SK-N-MC (cell line): ENCODE results near the gene GPC6.

ENCODE experiments used
- EZH2 ChIP-seq: fragments of 200-600 bp; sonication (generic); IDR thresholded peaks from one replicate; pipeline ENCODE4 v1.6.1; 2017; ENCODE audit warnings: antibody characterized with exemption
- FOXP2 ChIP-seq: optimal IDR thresholded peaks from 2 replicates; pipeline ENCODE3; 2011; ENCODE audit warnings: mild to moderate bottlenecking, moderate library complexity; ENCODE audit not compliant: insufficient read depth; ENCODE audit errors: extremely low read length, control extremely low read depth
- POLR2AphosphoS5 ChIP-seq: IDR thresholded peaks from 2 replicates; pipeline ENCODE4 v1.6.1; 2012; ENCODE audit warnings: mild to moderate bottlenecking, low read depth, low read length, borderline replicate concordance

DNA sequence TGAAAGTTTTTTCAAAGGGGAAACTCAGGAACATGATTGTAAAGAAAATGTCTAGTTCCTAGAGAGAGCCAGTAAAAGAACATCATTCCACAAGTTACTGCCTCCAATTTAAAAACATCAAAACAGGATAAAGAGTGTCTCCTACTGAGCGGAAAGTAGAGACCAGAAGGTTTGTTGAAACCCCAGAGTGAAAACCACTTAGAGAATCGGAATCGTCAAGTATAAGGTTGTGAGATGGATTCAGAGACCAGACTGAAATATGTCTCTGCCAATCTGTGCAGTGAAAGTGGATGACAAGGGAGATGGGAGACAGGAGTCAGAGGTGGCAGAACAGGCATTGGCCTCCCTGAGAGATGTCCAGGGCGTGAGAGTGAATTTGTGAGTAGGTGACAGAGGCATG, 133.4 kb downstream of the GPC6 start:
- no peak for TF ChIP-seq POLR2AphosphoS5
- TF ChIP-seq FOXP2 = no peak
- TF ChIP-seq EZH2 = no peak
